Smooth muscle cell (in vitro differentiated cells): ENCODE measurements around the gene COL4A5. TPM values are rescaled to one million over a fixed set of nuclear protein-coding genes. Genes with fewer than 3 reads are reported as not detected.

Source experiments
- DNase-seq: peaks from one replicate; lab custom pipeline; 2025; ENCODE audit not compliant: unreplicated experiment; lab: John Stamatoyannopoulos, UW
- H2AFZ ChIP-seq: fragments of 200-600 bp; sonication (generic); 2 replicates; pipeline ENCODE4 v1.6.0; 2016; ENCODE audit warnings: antibody characterized with exemption, low read depth, mild to moderate bottlenecking
- H3F3A ChIP-seq: fragments of 200-600 bp; sonication (generic); 2 replicates; pipeline ENCODE4 v1.6.0; 2017; ENCODE audit warnings: antibody characterized with exemption, low read depth
- H3K27ac ChIP-seq: fragments of 200-600 bp; sonication (generic); 2 replicates; pipeline ENCODE4 v1.5.1; 2016; ENCODE audit warnings: low read depth, mild to moderate bottlenecking
- H3K27me3 ChIP-seq: fragments of 200-600 bp; sonication (generic); 2 replicates; pipeline ENCODE4 v1.6.1; 2016; ENCODE audit warnings: low read depth, mild to moderate bottlenecking
- H3K36me3 ChIP-seq: fragments of 200-600 bp; sonication (generic); 2 replicates; pipeline ENCODE4 v1.5.1; 2016; ENCODE audit warnings: low read depth
- H3K4me1 ChIP-seq: fragments of 200-600 bp; sonication (generic); 2 replicates; pipeline ENCODE4 v1.5.1; 2016; ENCODE audit warnings: low read depth
- H3K4me2 ChIP-seq: fragments of 200-600 bp; sonication (generic); 2 replicates; pipeline ENCODE4 v1.6.0; 2016; ENCODE audit warnings: mild to moderate bottlenecking
- H3K4me3 ChIP-seq: fragments of 200-600 bp; sonication (generic); 2 replicates; pipeline ENCODE4 v1.5.1; 2016; ENCODE audit warnings: mild to moderate bottlenecking
- H3K79me2 ChIP-seq: fragments of 200-600 bp; sonication (generic); 2 replicates; pipeline ENCODE4 v1.6.0; 2016; ENCODE audit warnings: low read depth, mild to moderate bottlenecking
- H3K9ac ChIP-seq: fragments of 200-600 bp; sonication (generic); 2 replicates; pipeline ENCODE4 v1.6.0; 2016; ENCODE audit warnings: low read depth
- H3K9me3 ChIP-seq: fragments of 200-600 bp; sonication (generic); replicated peaks from 2 replicates; pipeline ENCODE4 v1.5.1; 2016; ENCODE audit warnings: low read depth
- H4K20me1 ChIP-seq: fragments of 200-600 bp; sonication (generic); 2 replicates; pipeline ENCODE4 v1.6.0; 2016; ENCODE audit warnings: low read depth
- CTCF ChIP-seq: fragments of 200-600 bp; sonication (generic); IDR thresholded peaks from 2 replicates; pipeline ENCODE4 v1.5.1; 2017; ENCODE audit warnings: borderline replicate concordance, mild to moderate bottlenecking, antibody characterized with exemption; ENCODE audit not compliant: insufficient read depth, poor library complexity, severe bottlenecking
- WGBS: methylation state at CpG from one replicate; pipeline ENCODE4 v1.1.7; 2016; ENCODE audit warnings: low lambda C conversion rate; 5-methylcytosine and 5-hydroxymethylcytosine counted together
- polyA plus RNA-seq: library from polyadenylated mRNA; unstranded; fragments of >200 nt; fragmentation: Nextera tagmentation; extraction: Ambion mirVana; gene quantifications from 2 replicates; pipeline ENCODE4 v1.2.1, GENCODE V29; 2016
- total RNA-seq: library from RNA; depleted of rRNA; stranded (reverse); fragments of >200 nt; gene quantifications from 2 replicates; pipeline ENCODE4 v1.2.3, GENCODE V29; 2014

COL4A5 gene
- total and polyA plus RNA-seq, 2 experiments from 2014 or later = 42.3 to 101 TPM

- no peak for DNase-seq
- no peaks in the 10 kb centered on the region for H3K9me3 ChIP-seq
- H3K36me3 ChIP-seq = no peaks in the 10 kb centered on the region
- no peak for TF ChIP-seq CTCF
- H3K79me2 ChIP-seq = no peaks in the 10 kb centered on the region
- no peak overlapping the region for H3K27ac ChIP-seq
- H3K4me2 ChIP-seq = no peak overlapping the region
- no peaks in the 10 kb centered on the region for H4K20me1 ChIP-seq
- no peak overlapping the region for H3K9ac ChIP-seq
- no peaks in the 10 kb centered on the region for H3K27me3 ChIP-seq
- H3K4me3 ChIP-seq = no peak overlapping the region
- no peaks in the 10 kb centered on the region for H3K4me1 ChIP-seq
- H3F3A ChIP-seq = no peaks in the 10 kb centered on the region
- no peak overlapping the region for H2AFZ ChIP-seq
These were observed 101.6 kb downstream of the COL4A5 start for GRCh38 chrX:108541286-108541685.

DNA sequence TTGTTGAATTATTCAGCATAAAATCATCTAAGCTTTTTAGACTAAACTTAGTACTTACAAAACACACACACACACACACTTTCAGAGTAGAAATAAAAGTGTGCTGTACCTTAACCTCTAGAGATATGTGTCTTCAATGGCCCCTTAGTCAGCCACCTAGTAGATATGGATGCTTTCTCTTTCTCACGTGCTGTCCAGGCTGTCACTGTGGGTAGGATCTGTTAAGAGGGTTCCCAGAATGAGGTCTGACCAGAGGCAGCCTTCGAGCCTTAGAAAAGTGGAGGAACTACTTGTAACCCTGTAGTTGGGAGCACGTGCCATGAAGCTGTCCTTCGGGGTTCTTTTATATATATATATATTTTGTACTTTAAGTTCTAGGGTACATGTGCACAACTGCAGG, 117.9 kb downstream of the COL4A5 start:
- H3F3A ChIP-seq = no peaks in the 10 kb centered on the region
- no peaks in the 10 kb centered on the region for H3K36me3 ChIP-seq
- no peaks in the 10 kb centered on the region for H4K20me1 ChIP-seq
- H3K4me3 ChIP-seq = no peak overlapping the region
- no peak for TF ChIP-seq CTCF
- H3K79me2 ChIP-seq = no peaks in the 10 kb centered on the region
- no peaks in the 10 kb centered on the region for H3K27me3 ChIP-seq
- WGBS = 78% methylated on average over 4 of the region's 4 CpGs
- no peak overlapping the region for H3K27ac ChIP-seq
- no peaks in the 10 kb centered on the region for H3K4me1 ChIP-seq
- H2AFZ ChIP-seq = no peak overlapping the region
- H3K4me2 ChIP-seq = no peak overlapping the region
- no peak for DNase-seq
- H3K9me3 ChIP-seq = no peaks in the 10 kb centered on the region
- no peak overlapping the region for H3K9ac ChIP-seq

GRCh38 chrX:108558217-108558616, 118.6 kb downstream of the COL4A5 start:
- TF ChIP-seq CTCF = no peak
- Histone ChIP-seq H2AFZ (no peak overlapping the region), H3K4me2 (no peak overlapping the region), H3K27me3 (no peaks in the 10 kb centered on the region), H3K9ac (no peak overlapping the region), H4K20me1 (no peaks in the 10 kb centered on the region), H3F3A (no peaks in the 10 kb centered on the region), H3K79me2 (no peaks in the 10 kb centered on the region), H3K9me3 (no peaks in the 10 kb centered on the region), H3K4me3 (no peak overlapping the region), H3K4me1 (no peaks in the 10 kb centered on the region), H3K36me3 (no peaks in the 10 kb centered on the region), H3K27ac (no peak overlapping the region)
- WGBS = 82% methylated on average over 1 of the region's 1 CpG
- no peak for DNase-seq

DNA sequence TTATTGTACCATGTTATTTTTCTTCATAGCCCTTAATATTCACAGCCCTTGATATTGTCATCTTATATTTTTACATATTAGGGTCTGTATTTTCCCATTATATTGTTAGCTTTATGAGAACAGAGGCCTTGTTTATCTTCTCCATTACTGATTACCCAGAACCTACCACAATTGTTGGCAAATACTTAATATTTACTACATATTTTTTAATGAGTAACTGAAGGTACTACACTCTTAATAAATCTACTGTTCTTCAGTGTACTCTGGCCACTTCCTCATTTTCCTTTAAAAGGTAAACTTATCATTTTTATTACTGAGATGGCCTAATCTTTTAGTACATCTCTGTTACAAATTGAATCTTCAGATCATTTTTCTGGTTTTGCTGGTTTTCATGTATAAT, 133.5 kb downstream of the COL4A5 start:
- no peaks in the 10 kb centered on the region for H3F3A ChIP-seq
- no peaks in the 10 kb centered on the region for H3K27me3 ChIP-seq
- H3K36me3 ChIP-seq = no peaks in the 10 kb centered on the region
- no peaks in the 10 kb centered on the region for H3K79me2 ChIP-seq
- H3K27ac ChIP-seq = no peak overlapping the region
- no peaks in the 10 kb centered on the region for H3K4me1 ChIP-seq
- no peak overlapping the region for H3K4me2 ChIP-seq
- H2AFZ ChIP-seq = no peak overlapping the region
- TF ChIP-seq CTCF = no peak
- H3K9ac ChIP-seq = no peak overlapping the region
- H4K20me1 ChIP-seq = no peaks in the 10 kb centered on the region
- H3K9me3 ChIP-seq = peaks cover 3% of the 10 kb centered on the region
- DNase-seq = no peak
- no peak overlapping the region for H3K4me3 ChIP-seq
